Body of pancreas (tissue), 4 donors: Measurements from ENCODE around the gene ANO2.

ENCODE experiments used
- POLR2A ChIP-seq, 3 donors: fragments of 450-650 bp; IDR thresholded peaks; one replicate each; pipeline ENCODE4 v1.6.1; 2016; ENCODE audit warnings: antibody characterized with exemption in 3 of 3, mild to moderate bottlenecking in 2 of 3
- TF ChIP-seq, protein P1 (sequence below), 7 experiments: fragments of 450-650 bp in 4 of 7; fragments of 200-600 bp in 3 of 7; sonication (generic) in 3 of 7; IDR thresholded peaks; one replicate each; pipeline ENCODE4 v1.5.1; 2016 to 2019; ENCODE audit warnings: antibody characterized with exemption in 7 of 7

DNA sequence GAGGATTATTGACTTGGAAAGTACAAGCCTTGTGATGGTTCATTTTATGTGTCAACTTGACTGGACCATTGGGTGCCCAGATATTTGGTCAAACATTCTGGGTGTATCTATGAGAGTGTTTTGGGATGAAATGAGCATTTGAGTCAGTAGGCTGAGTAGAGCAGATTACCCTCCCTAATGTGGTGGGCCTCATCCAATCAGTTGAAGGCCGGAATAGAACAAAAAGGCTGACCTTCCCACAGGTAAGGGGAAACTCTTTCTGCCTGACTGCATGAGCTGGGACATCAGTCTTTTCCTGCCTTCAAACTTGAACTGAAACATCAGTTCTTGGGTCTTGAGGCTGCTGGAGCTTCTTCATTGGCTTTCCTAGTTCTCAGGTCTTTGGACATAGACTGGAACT lies 98.1 kb downstream of the ANO2 start:
- TF ChIP-seq, protein P1, sequence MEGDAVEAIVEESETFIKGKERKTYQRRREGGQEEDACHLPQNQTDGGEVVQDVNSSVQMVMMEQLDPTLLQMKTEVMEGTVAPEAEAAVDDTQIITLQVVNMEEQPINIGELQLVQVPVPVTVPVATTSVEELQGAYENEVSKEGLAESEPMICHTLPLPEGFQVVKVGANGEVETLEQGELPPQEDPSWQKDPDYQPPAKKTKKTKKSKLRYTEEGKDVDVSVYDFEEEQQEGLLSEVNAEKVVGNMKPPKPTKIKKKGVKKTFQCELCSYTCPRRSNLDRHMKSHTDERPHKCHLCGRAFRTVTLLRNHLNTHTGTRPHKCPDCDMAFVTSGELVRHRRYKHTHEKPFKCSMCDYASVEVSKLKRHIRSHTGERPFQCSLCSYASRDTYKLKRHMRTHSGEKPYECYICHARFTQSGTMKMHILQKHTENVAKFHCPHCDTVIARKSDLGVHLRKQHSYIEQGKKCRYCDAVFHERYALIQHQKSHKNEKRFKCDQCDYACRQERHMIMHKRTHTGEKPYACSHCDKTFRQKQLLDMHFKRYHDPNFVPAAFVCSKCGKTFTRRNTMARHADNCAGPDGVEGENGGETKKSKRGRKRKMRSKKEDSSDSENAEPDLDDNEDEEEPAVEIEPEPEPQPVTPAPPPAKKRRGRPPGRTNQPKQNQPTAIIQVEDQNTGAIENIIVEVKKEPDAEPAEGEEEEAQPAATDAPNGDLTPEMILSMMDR (IDR thresholded peaks at IDR 0.05), result no peak
- no peak for TF ChIP-seq POLR2A (IDR thresholded peaks at IDR 0.05)
